ENCODE measurements around the gene CACNA1S. TPM values are rescaled to one million over a fixed set of nuclear protein-coding genes. Genes with fewer than 3 reads are reported as not detected.

Gene CACNA1S
- total RNA-seq, 2 experiments from 2014 or later = not detected

DNA sequence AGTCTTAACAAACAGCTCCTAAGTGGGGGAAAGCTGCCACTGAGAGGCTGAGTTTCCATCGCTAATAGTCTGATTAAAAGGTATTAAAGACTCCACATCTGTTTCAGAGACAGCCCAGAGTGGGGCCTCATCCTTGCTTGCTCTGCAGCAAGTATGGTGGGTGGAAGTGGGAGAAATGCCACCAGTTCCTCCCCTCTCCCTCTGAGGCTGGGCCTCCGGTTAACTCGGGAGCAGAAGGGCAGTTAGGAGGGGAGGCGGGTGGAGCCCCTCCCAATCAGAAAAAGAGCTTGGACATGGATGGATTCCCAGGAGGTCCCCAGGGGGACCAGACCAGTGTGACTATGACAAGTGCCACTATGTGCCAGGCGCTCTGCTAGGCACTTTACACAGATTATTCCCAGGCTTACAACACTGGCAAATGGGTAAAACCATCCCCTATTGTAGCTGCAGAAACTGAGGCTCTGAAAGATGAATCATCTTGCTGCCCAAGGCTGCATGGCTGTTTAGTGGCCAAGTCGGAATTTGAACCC lies 26.1 kb upstream of the CACNA1S start:
- no TSS peak for BruUV-seq (replicated peaks)
- Histone ChIP-seq H3K4me2 (ENCODE audit: low read length) (no peak overlapping the region), H3K9me3 (ENCODE audit: low read length) (no peaks in the 10 kb centered on the region), H3K27ac (ENCODE audit: low read depth, low read length, poor library complexity, severe bottlenecking) (no peak overlapping the region), H4K20me1 (ENCODE audit: insufficient read depth, low read length) (no peaks in the 10 kb centered on the region), H3K36me3 (ENCODE audit: insufficient read depth, low read length) (0 out of 2 replicates have a peak, but pooled peaks cover 1% of the 10 kb centered on the region), H3K4me3 (ENCODE audit: low read depth, low read length, poor library complexity, severe bottlenecking) (no peak overlapping the region), H3K9me2 (ENCODE audit: insufficient read depth, low read length) (no peaks in the 10 kb centered on the region), H3K4me1 (ENCODE audit: insufficient read depth, low read length, poor library complexity, severe bottlenecking) (no peaks in the 10 kb centered on the region), H2AFZ (ENCODE audit: low read length) (no peak overlapping the region), H3K79me2 (ENCODE audit: insufficient read depth, low read depth, low read length) (no peaks in the 10 kb centered on the region)
- CTCF ChIA-PET (ENCODE audit: unreplicated experiment) = interaction anchor here (0.6 kb wide), 1 partner anchor 372 kb away, joined by 3 read pairs; no protein-coding TSS in a partner anchor
- TF ChIP-seq EZH2phosphoT487 (IDR thresholded peaks at IDR 0.05; ENCODE audit: borderline replicate concordance, low read depth, low read length) = no peak
- TF ChIP-seq, protein P1, sequence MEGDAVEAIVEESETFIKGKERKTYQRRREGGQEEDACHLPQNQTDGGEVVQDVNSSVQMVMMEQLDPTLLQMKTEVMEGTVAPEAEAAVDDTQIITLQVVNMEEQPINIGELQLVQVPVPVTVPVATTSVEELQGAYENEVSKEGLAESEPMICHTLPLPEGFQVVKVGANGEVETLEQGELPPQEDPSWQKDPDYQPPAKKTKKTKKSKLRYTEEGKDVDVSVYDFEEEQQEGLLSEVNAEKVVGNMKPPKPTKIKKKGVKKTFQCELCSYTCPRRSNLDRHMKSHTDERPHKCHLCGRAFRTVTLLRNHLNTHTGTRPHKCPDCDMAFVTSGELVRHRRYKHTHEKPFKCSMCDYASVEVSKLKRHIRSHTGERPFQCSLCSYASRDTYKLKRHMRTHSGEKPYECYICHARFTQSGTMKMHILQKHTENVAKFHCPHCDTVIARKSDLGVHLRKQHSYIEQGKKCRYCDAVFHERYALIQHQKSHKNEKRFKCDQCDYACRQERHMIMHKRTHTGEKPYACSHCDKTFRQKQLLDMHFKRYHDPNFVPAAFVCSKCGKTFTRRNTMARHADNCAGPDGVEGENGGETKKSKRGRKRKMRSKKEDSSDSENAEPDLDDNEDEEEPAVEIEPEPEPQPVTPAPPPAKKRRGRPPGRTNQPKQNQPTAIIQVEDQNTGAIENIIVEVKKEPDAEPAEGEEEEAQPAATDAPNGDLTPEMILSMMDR (conservative IDR thresholded peaks at IDR 0.05; ENCODE audit: low read length) = no peak
- intact Hi-C loops (cut with micrococcal nuclease; ENCODE audit: unreplicated experiment) = no loop called here
- no peak for DNase-seq (ENCODE audit: low spot score)
- POLR2A ChIA-PET = interaction anchor here (0.6 kb wide), 1 partner anchor 27 kb away, joined by 3 read pairs; no protein-coding TSS in a partner anchor

DNA sequence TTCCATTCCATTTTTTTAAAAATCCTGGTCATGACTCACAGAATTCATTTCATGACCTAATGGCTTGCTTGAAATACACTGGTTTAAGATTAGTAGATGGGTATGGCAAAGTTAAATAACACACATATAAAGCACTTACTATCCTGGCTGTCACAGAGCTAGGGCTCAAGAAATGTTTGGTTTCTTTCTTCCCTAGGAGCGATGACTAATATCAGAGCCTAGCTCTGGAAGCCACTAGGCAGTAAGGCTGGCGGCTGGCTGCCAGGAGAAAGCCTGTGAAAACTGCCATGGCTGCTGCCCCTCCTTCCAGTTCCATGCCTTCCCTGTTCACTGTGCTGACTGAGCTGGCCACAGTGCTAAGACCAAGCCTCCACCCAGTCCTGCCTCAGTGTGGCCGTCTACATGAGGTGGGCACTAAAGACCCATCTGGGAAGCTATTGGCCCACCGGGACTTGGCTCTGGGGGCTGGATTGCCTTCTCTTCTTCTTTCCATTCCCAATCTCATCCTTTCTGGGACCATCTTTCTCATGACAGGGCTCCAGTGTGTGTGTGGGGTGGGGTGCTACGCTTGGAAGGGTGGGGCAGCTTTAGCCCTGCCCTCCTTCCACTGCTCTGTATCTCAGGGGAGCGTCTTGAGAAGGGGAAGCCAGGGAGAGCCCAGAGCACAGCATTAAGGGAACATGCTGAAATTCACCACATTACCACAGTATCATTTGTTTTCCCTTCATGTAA lies 25.5 kb upstream of the CACNA1S start:
- no peak overlapping the region for H3K4me2 ChIP-seq (ENCODE audit: low read length)
- H3K9me2 ChIP-seq (ENCODE audit: insufficient read depth, low read length) = no peaks in the 10 kb centered on the region
- DNase-seq (ENCODE audit: low spot score) = no peak
- no peaks in the 10 kb centered on the region for H4K20me1 ChIP-seq (ENCODE audit: insufficient read depth, low read length)
- TF ChIP-seq, protein P1 (conservative IDR thresholded peaks at IDR 0.05; ENCODE audit: low read length) = no peak
- TF ChIP-seq EZH2phosphoT487 (IDR thresholded peaks at IDR 0.05; ENCODE audit: borderline replicate concordance, low read depth, low read length) = no peak
- no peak overlapping the region for H3K4me3 ChIP-seq (ENCODE audit: low read depth, low read length, poor library complexity, severe bottlenecking)
- no peaks in the 10 kb centered on the region for H3K9me3 ChIP-seq (ENCODE audit: low read length)
- no peaks in the 10 kb centered on the region for H3K79me2 ChIP-seq (ENCODE audit: insufficient read depth, low read depth, low read length)
- ChIA-PET POLR2A (no interaction called here), CTCF (ENCODE audit: unreplicated experiment) (interaction anchor here (1.3 kb wide), 1 partner anchor 16 kb away, joined by 4 read pairs; no protein-coding TSS in a partner anchor)
- no peaks in the 10 kb centered on the region for H3K36me3 ChIP-seq (ENCODE audit: insufficient read depth, low read length)
- H3K27ac ChIP-seq (ENCODE audit: low read depth, low read length, poor library complexity, severe bottlenecking) = no peak overlapping the region
- no peaks in the 10 kb centered on the region for H3K4me1 ChIP-seq (ENCODE audit: insufficient read depth, low read length, poor library complexity, severe bottlenecking)
- intact Hi-C loops (cut with micrococcal nuclease; ENCODE audit: unreplicated experiment) = no loop called here
- no peak overlapping the region for H2AFZ ChIP-seq (ENCODE audit: low read length)
- no TSS peak for BruUV-seq (replicated peaks)

DNA sequence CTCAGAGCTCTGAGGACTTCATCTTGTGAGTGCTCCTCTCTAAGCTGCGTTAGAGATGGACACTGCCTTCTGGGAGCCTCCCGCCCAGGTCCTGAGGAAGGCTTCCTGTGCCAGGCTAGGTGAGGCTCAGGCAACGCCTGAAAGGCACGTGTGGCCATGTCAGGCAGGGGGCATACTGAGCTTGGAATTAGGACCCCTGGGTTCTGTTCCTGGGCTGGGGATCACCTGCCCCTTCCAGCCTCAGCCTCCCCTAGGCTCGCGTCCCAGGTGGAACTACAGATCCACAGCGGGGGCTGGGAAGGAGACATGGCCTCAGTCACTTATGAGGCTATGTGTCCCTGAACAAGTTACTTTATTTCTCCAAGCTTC lies 24.8 kb upstream of the CACNA1S start:
- H3K36me3 ChIP-seq (ENCODE audit: insufficient read depth, low read length) = no peaks in the 10 kb centered on the region
- H3K4me2 ChIP-seq (ENCODE audit: low read length) = no peak overlapping the region
- H3K79me2 ChIP-seq (ENCODE audit: insufficient read depth, low read depth, low read length) = no peaks in the 10 kb centered on the region
- no peaks in the 10 kb centered on the region for H3K4me1 ChIP-seq (ENCODE audit: insufficient read depth, low read length, poor library complexity, severe bottlenecking)
- TF ChIP-seq, protein P1 (conservative IDR thresholded peaks at IDR 0.05; ENCODE audit: low read length) = no peak
- TF ChIP-seq EZH2phosphoT487 (IDR thresholded peaks at IDR 0.05; ENCODE audit: borderline replicate concordance, low read depth, low read length) = no peak
- no peaks in the 10 kb centered on the region for H3K9me2 ChIP-seq (ENCODE audit: insufficient read depth, low read length)
- DNase-seq (ENCODE audit: low spot score) = no peak
- POLR2A ChIA-PET = no interaction called here
- intact Hi-C loops (cut with micrococcal nuclease; ENCODE audit: unreplicated experiment) = no loop called here
- no TSS peak for BruUV-seq (replicated peaks)
- no peak overlapping the region for H3K27ac ChIP-seq (ENCODE audit: low read depth, low read length, poor library complexity, severe bottlenecking)
- H2AFZ ChIP-seq (ENCODE audit: low read length) = no peak overlapping the region
- no peaks in the 10 kb centered on the region for H3K9me3 ChIP-seq (ENCODE audit: low read length)
- CTCF ChIA-PET (ENCODE audit: unreplicated experiment) = interaction anchor here (1.3 kb wide), 1 partner anchor 16 kb away, joined by 4 read pairs; no protein-coding TSS in a partner anchor
- H4K20me1 ChIP-seq (ENCODE audit: insufficient read depth, low read length) = no peaks in the 10 kb centered on the region
- H3K4me3 ChIP-seq (ENCODE audit: low read depth, low read length, poor library complexity, severe bottlenecking) = no peak overlapping the region
